HL-60 (cell line): ENCODE measurements around the gene SEPTIN10.

Source experiments
- POLR2AphosphoS5 ChIP-seq: IDR thresholded peaks from 2 replicates; pipeline ENCODE4 v1.6.1; 2012; ENCODE audit warnings: low read depth
- TF ChIP-seq, protein P1 (sequence below): IDR thresholded peaks from one replicate; pipeline ENCODE4 v1.5.1; 2011; ENCODE audit warnings: low read length, control low read depth, inconsistent platforms; ENCODE audit not compliant: insufficient read depth

DNA sequence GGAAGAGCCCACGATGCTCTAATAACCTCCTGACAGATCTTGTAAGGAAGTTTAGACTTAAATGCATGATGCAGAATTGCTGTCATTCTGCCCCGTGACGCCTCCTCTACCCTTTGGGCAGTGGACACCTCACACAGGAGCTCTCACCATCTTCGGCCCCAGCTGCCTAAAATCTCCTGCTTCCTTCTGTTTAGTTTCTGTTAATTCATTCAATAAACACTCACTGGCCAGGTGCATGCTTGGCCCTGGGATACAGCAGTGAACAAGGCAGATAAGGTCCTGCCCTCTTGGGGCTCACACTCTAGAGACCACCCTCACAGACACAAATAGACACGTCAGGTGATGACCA lies 81.1 kb downstream of the SEPTIN10 start:
- TF ChIP-seq, protein P1, sequence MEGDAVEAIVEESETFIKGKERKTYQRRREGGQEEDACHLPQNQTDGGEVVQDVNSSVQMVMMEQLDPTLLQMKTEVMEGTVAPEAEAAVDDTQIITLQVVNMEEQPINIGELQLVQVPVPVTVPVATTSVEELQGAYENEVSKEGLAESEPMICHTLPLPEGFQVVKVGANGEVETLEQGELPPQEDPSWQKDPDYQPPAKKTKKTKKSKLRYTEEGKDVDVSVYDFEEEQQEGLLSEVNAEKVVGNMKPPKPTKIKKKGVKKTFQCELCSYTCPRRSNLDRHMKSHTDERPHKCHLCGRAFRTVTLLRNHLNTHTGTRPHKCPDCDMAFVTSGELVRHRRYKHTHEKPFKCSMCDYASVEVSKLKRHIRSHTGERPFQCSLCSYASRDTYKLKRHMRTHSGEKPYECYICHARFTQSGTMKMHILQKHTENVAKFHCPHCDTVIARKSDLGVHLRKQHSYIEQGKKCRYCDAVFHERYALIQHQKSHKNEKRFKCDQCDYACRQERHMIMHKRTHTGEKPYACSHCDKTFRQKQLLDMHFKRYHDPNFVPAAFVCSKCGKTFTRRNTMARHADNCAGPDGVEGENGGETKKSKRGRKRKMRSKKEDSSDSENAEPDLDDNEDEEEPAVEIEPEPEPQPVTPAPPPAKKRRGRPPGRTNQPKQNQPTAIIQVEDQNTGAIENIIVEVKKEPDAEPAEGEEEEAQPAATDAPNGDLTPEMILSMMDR, result no peak
- no peak for TF ChIP-seq POLR2AphosphoS5
